HG03565 (cell line): ENCODE data around the gene PTPRD.

Experiments used
- ATAC-seq: cut with Tn5 transposase; IDR thresholded peaks from one replicate; pipeline ENCODE4 v1.9.1; 2021; ENCODE audit warnings: mild to moderate bottlenecking, moderate library complexity; ENCODE audit not compliant: unreplicated experiment

The PTPRD gene

GRCh38 chr9:9917400-9917799 is 695.4 kb downstream of the PTPRD start:
- ATAC-seq: no peak

DNA sequence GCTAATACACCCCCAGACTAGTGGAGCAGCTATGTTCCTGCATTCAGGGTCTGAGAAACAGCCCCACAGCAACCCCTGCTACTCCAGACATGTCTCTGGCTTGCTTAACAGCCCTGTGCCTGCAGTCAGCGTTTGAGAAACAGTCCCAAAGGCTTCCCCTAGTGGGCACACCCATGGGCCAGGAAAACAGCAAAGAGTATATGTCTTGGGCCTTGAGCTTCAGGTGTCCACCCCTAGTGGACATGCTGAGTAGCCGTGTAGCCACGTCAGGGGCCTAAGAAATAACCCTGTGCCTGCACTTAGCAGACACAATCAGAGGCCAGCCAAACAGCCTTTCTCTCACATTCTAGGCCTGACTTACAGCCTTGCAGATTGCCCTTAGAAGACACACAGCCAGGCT is 698.6 kb downstream of the PTPRD start:
- ATAC-seq: no peak

DNA sequence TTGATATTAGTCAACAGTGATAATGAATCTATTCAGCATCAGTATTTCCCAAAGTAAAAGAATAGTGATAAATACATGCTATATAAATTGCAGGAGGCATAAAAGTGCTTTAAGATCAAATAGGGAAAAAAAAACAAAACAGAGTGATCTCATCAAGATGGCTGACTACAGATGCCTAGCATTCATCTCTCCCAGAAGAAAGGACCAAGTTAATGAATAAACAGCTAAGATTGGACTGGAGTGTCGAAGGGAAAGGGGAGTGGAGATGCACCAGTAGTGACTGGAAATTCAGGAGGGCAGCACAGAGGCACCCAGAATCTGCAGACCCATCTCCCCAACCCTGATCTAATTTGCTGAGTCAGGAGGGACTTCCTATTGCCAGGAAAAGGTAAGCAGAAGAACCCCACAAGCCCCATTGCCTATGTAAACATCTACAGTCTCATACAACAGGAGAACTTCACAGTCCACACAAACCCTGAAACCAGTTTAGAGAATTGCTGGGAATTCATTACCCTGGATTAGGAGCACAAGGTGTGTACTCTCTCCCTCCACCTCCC is 699.4 kb downstream of the PTPRD start:
- no peak for ATAC-seq

DNA sequence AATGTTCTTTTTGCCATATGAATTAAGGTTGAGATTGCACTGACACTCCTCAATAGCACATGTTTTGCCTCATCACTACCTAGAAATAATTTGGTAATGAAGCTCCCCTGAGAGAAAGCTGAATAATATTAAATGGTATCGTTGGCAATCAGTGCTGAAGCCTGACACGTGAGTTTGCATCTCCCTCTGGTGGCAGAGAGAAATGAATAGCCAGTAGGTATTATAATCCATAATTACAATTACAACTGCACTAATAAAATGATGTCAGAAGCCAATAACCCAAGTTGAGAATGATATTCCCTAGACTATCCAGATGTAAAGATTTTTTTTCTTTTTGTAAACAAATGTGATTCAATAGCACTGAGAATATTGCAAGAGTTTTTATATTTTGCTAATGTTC is 700.3 kb downstream of the PTPRD start:
- no peak for ATAC-seq

DNA sequence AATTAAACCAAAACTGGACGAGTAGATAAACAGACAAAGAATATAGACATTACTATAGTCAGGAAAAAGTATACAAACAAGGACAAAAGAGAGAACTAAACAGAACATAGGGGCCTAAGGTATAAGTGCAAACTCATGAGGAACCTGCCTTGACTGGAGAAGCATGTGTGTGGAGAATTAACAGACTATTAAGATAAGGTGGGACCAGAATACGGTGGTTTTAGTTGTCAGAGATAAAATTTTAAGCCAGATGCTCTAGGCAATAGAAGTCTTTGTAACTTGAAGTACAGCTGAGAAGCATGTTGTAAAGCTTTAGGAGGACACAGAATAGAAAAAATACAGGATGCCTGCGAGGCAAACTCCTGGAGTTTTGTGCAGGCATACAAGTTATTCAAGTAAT is 707.1 kb downstream of the PTPRD start:
- no peak for ATAC-seq

- no peak for ATAC-seq
Observed at GRCh38 chr9:9904041-9904440, 708.8 kb downstream of the PTPRD start.

- ATAC-seq: no peak
Observed at GRCh38 chr9:9901624-9902023, 711.2 kb downstream of the PTPRD start.

DNA sequence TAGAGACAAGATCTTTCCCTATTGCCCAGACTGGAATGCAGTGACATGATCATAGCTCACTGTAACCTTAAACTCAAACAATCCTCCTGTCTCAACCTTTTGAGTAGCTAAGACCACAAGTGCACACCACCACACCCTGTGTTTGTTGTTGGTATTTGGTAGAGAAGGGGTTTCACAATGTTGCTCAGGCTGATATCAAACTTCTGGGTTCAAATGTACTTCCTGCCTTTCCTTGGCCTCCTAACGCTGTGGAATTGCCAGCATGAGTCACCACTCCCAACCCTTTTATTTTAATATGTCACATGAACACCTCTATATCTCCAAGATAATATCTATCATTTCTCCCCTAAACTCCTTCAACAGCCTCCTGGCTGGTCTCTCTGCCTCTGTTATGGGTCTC is 719.0 kb downstream of the PTPRD start:
- no peak for ATAC-seq

- no peak for ATAC-seq
Observed at GRCh38 chr9:9892217-9892616, 720.6 kb downstream of the PTPRD start.

DNA sequence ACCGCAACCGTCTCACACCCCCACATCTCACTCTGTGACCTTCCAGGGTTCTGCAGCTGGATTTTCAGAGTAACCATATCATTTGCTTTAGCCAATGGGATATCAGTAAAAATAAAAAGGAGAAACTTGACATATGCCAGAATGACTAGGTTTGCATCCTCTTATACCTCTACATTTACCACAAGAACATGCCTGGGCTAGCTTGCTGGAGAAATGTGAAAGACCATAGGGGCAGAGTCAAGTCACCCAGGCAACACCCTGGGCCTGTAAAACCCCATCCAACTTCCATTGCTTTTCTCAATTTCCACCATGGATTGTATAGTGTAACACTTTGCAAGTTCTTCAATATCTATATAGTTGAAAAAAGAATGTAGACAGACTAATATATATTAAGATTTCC is 731.1 kb downstream of the PTPRD start:
- peak; percentile 60 for ATAC-seq

DNA sequence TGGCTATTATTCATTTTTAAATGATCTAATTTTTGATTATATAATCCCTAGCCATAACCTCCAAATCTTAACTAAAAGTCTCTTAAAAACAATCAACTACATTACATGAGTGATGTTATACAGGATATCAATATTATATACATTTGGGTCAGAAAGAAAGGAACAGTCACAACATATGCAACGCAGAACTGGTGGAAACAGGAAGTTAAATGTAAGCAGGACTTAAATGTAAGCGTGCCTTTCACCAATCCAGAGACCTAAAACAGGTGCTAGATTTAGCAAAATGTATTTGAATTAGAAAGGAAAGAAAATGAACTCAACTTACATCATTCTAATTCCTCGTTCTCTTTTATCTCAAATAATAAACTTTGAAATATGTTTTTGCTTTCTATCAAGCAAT is 738.5 kb downstream of the PTPRD start:
- no peak for ATAC-seq

GRCh38 chr9:9862235-9862810 is 750.5 kb downstream of the PTPRD start:
- ATAC-seq: no peak

DNA sequence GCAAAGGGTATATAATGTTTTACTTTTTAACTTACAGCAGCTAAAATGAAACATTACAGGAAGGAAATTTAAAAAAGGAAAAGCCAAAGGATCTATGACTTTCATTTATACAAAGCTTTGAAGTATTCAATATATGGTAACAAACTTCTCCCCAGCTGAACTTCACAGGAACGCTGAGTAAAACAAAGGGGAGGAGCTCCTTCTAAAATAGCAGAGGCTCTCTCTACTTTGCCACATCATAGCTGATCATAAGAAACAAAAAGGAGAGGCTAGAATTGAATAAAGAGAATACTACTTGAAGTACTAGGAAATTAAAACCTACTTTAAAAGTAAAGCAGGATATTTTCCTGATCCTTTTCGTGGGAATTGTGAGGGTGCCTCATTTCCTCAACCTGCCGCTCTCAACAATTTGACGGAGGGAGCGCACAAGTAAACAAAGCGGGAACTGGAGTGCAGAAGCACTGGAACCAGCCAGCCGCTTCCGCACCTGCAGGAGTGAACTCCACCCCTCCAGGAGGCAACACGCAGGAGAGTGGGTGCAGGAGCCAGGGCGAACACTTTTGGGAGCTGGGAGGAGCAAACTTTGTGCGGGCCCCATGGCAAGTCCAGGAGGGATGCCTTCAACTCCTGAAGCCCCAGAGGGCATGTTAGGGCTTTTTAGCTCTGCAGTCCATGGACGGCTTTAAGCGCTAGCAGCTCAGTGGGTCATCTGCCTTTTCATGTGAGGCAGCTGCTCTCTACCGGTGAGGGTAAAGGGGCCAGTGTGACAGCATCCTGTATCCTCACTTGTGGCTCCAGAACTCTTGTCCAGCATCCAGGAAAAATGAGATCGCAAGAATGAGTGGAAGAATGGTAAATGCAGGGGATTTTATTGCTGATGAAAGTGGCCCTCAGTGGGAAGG is 757.4 kb downstream of the PTPRD start:
- no peak for ATAC-seq

- ATAC-seq: no peak
Observed at GRCh38 chr9:9847750-9848149, 765.1 kb downstream of the PTPRD start.

GRCh38 chr9:9846557-9846956 is 766.2 kb downstream of the PTPRD start:
- ATAC-seq: peak; percentile 94

- ATAC-seq: no peak
Observed at GRCh38 chr9:9820436-9820835, 792.4 kb downstream of the PTPRD start.

DNA sequence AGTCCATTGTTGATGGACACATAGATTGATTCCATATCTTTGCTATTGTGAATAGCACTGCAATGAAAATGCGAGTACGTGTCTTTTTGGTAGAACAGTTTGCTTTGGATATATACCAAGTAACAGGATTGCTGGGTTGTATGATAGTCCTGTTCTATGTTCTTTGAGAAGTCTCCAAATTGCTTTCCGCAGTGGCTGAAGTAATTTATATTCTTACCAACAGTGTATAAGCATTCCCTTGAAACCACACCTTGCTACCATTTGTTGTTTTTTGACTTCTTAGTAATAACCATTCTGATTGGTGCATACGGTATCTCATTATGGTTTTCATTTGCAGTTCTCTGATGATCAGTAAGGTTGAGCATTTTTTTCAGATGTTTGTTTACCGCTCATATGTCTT is 792.9 kb downstream of the PTPRD start:
- no peak for ATAC-seq

GRCh38 chr9:9817176-9817575 is 795.6 kb downstream of the PTPRD start:
- ATAC-seq: no peak

- no peak for ATAC-seq
Observed at GRCh38 chr9:9804109-9804508, 808.7 kb downstream of the PTPRD start.

DNA sequence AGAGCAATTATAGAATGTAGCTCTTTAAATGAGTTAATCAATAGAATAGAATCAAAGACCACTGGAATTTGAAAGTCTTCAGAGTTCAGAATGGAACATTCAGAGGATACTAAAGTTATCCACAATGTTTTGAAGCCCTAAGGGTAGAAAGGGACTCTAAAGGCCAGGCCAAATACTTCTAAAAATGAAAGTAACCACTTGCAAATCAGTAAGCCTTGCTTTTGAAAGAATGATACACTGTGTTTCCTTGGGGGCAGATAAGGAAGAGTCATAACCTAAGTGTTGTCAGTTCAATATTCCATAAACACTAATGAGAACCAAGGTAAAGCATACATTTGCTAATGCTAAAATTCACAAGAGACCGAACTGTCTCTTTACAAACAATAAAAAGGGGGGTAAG is 813.5 kb downstream of the PTPRD start:
- ATAC-seq: no peak

- ATAC-seq: peak; percentile 41
Observed at GRCh38 chr9:9792144-9792857, 820.5 kb downstream of the PTPRD start.

GRCh38 chr9:9791611-9792010 is 821.2 kb downstream of the PTPRD start:
- ATAC-seq: no peak
